GM21390 (cell line): ENCODE data around the gene BST1.

Experiments used
- ATAC-seq: cut with Tn5 transposase; IDR thresholded peaks from one replicate; pipeline ENCODE4 v1.9.1; 2021; ENCODE audit not compliant: unreplicated experiment

The BST1 gene

DNA sequence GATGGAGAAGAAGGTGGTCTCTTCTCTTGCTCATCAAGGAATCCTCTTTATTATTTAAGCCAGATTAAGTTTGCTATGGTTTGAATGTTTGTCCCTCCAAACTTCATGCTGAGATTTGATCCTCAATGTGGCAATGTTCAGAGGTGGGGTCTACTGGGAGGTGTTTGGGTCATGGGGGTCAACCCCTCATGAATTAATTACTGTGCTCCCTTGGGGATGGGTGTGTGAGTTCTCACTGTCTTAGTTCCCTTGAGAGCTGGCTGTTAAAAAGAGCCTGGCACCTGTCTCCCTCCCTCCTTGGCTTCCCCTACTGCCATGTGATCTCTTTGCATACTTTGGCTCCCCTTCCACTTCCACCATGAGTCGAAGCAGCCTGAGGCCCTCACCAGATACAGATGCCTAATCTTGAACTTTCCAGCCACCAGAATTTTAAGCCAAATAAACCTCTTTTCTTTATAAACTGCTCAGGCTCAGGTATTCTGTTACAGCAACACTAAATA is 39.3 kb downstream of the BST1 start:
- ATAC-seq, result no peak

DNA sequence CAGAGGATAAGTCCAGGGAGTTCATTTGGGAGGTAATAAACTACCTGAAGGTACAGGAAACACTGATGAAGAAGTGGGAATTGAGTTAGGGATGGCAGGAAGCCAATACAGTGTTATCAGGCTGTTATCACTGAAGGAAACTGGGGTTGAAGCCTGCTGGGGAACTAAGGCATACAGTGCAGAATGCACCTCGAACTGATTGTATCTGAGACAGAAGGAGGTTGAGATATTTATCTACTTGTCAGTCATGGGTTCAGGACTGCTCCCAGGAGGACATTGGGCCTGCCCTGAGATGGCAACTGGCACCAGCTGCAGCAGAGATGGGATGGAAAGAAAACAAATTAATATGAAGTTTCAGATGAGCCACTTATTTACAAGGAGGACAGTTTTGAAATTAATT is 39.8 kb downstream of the BST1 start:
- no peak for ATAC-seq

- no peak for ATAC-seq
Observed at GRCh38 chr4:15744016-15744545, 41.2 kb downstream of the BST1 start.

GRCh38 chr4:15746110-15746509 is 43.2 kb downstream of the BST1 start:
- ATAC-seq, result no peak

- ATAC-seq, result no peak
Observed at GRCh38 chr4:15749001-15749400, 46.1 kb downstream of the BST1 start.

DNA sequence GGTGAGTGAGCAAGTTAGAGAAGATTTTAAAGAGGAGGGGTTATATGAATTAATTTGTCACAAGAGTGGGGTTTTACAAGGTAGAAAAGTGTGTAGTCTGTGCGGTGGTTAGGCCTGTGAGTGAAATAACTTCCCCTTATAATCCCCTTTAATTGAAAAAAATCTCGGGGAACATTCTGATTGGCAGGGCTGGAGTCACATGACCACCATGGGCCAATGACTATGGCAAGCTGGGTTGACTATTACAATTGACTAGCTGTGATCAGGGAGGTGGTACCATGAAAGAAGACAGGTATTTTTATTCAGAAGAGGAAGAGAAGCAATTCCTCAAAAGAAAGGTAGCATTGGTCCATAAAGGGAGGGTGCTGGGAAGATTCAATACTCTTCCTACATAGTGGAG is 48.3 kb downstream of the BST1 start:
- no peak for ATAC-seq

GRCh38 chr4:15753081-15753480 is 50.2 kb downstream of the BST1 start:
- no peak for ATAC-seq

DNA sequence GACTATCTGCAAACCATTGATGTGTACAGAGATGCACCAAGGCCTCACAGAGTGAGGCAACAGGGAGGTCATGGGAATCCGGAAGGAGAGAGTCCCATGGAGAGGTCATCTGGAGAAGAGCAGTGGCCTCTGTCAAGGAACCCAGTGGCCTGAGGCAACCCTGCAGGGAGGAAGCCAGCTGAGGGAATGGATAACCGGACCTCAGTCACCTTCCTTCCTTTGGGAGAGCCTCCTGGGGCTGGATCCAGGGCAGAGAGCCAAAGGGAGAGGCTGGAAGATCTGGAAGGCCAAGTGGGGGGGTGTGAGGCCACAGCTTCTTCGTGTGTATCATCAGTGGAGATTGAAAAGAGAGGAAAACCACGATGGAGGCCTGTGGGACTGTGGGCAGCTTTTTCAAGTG is 50.9 kb downstream of the BST1 start:
- no peak for ATAC-seq

DNA sequence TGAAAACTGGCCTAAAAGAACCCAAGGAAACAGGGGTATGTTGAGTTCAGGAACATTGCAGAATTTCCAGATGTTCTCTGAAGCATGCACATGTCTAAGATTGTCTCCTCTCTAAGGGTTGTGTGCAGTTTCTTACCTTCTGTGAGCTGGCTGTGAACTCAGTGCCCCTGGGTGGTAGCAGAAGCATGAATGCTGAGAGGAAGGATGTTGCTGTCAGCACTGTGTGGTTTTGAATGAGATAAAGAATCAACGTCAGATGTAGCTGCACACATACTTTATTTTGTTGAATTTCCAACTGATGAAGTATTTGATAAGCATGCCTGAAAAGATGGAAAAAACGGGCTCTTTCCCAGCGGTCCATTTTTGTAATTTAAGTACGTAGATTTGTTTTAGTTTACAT is 51.5 kb downstream of the BST1 start:
- no peak for ATAC-seq

DNA sequence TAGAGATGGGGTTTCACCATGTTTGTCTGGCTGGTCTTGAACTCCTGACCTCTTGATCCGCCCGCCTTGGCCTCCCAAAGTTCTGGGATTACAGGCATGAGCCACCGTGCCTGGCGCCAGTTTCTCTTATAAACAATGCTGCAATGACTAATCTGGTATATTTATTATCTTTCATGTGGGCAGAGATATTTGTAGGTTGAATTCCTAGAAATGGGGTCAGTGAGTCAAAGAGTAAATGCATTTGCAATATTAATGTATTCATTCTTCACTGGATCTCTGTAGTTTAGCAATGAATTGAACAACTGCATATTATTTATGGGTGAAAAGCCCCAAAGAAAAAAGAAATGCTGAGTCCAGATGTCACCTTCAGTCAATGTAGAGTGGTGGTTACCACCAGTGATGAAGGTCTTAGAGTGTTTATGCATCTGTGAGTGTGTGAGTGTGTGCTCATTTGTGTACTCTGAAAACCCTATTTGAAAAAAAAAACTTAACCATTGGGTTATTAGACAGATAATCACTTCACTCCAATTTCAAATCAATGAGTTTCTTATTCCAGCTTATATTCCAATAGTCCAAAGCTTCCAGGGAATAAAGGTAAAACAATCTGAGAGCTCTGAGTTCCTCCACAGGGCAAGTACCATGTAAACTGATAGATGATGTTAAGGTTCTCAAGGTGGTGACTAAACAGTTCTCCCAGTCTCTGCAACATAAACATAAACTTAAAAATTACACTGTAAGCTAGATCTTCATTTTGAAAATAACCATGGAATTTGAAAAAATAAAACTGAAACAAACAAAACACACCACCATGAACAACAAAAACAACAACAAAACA is 52.7 kb downstream of the BST1 start:
- peak; percentile 22 for ATAC-seq

DNA sequence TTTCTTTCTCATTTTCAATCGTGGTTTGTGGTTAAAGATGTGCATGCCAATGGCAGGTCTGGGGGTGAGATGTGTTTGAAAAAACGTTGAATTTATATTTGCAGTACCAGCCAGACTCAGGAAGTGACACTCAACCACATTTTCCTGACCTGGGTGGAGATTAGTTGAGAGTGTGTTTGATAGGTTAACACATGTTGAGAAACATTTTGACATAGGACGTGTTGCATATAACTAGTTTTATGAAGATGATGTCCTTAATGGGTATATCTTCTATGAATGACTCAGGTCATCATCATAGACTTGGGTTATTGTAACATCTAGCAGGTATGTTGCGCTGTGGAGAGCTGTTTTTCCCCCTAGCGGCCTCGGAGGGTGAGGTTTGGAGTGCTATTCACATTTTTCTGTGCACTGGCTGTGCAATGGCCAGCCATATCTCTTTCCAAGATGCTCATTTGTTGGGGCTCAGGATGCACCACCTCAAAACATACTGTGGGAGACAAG is 53.5 kb downstream of the BST1 start:
- peak; percentile 84 for ATAC-seq

DNA sequence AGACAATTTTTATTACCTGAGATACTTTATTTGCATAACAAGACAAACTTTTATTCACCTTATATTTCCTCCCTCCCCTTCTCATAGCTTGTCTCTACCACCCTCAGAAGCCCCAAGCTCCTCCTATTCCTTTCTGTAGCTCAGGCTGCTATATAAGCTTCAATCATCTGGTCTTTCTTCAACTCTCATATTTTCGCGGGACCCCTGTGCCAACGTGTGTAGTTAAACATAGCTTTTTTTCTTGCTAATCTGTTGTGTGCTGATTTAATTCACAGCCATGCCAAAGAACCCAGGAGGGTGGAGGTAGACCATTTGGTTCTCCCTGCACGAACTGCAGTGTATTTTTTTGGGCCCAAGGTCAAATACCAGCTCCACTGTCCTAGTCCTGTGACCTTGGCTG is 54.2 kb downstream of the BST1 start:
- no peak for ATAC-seq

DNA sequence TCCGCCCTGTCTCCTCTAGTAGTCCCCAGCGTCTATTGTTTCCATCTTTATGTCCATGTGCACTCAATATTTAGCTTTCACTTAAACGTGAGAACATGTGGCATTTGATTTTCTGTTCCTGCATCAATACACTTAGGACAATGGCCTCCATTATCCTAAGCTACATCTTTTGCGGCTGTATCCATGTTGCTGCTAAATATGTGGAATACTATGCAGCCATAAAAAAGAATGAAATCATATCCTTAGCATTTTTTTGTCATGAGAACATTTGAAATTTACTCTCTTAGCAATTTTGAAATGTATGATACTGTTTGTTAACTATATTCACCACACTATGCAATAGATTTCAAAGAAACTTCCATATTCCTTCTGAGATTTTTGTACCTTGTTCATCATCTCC is 55.4 kb downstream of the BST1 start:
- ATAC-seq, result no peak

DNA sequence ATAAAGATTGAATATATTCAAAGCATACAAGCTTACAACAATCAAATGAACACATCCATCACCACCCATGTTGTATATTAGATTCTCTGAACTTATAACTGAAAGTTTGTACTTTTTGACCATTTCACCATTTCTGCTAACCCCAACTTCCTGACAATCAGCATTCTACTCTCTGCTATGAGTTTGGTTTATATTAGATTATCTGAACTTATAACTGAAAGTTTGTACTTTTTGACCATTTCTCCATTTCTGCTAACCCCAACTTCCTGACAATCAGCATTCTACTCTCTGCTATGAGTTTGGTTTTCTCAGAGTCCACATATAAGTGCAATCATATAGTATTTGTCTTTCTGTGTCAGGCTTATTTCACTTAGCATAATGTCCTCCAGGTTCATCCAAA is 59.6 kb downstream of the BST1 start:
- ATAC-seq, result peak; percentile 60

DNA sequence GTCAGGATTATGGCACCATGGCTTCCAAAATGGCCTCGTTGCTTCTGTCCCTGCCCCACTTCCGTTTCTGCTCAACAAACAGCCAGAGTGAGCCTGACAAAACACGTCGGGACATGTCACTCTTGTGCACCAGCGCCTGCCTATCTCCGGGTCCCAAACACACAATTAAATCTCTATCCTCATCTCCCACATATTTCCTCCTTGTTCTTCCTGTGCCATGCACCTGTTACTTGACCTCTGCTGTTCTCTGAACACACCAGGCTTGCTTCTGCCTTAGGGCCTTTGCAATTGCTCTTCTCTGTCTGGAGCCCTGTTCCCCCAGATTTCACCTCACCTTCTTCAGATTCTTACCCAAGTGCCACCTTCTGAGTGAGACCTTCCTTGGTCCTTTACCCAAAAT is 62.5 kb downstream of the BST1 start:
- ATAC-seq, result no peak

- ATAC-seq, result peak; percentile 72
Observed at GRCh38 chr4:15765910-15766697, 63.2 kb downstream of the BST1 start.

- no peak for ATAC-seq
Observed at GRCh38 chr4:15766821-15767220, 64.0 kb downstream of the BST1 start.

GRCh38 chr4:15769202-15769601 is 66.3 kb downstream of the BST1 start:
- no peak for ATAC-seq

GRCh38 chr4:15771216-15772058 is 68.6 kb downstream of the BST1 start:
- peak; percentile 71 for ATAC-seq

GRCh38 chr4:15774020-15774420 is 71.2 kb downstream of the BST1 start:
- no peak for ATAC-seq
